ENCODE measurements around the gene CKB. TPM values are rescaled to one million over a fixed set of nuclear protein-coding genes. Genes with fewer than 3 reads are reported as not detected.

Gene CKB
- total RNA-seq, 2 experiments from 2014 or later = 3.4 to 4.0 TPM

DNA sequence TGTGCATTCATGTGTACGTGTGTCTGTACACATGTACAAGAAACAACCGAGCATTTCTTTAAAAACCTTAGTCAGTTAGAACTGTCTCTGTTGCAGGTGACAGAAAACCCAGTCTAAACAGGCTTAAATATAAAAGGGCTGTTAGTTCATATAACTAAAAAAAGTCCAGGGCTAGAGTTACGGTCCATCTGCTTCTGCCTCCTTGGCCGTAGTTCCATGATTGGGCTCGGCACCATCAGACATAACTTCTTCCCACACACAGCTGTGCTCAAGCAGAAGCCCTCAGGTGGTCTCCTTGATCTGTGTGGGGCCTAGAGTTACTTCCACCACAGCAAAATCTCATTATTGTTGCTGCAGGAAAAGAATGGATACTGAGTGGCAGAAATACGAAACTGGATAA, 34.6 kb downstream of the CKB start:
- Mint-ChIP-seq H3K27me3 (no peaks in the 10 kb centered on the region), H3K27ac (no peak overlapping the region), H3K9me3 (ENCODE audit: low read depth) (no peaks in the 10 kb centered on the region), H3K4me1 (no peaks in the 10 kb centered on the region), H3K4me3 (no peak overlapping the region), H3K36me3 (ENCODE audit: low read depth) (peaks cover 25% of the 10 kb centered on the region)
- no peak for ATAC-seq
- no peak for DNase-seq
- intact Hi-C loops (cut with DNase I, micrococcal nuclease) = no loop called here
- CTCF ChIA-PET = interaction anchor here (1.4 kb wide), 1 partner anchor 12 kb away, joined by 3 read pairs; no protein-coding TSS in a partner anchor
- POLR2A ChIA-PET = no interaction called here

DNA sequence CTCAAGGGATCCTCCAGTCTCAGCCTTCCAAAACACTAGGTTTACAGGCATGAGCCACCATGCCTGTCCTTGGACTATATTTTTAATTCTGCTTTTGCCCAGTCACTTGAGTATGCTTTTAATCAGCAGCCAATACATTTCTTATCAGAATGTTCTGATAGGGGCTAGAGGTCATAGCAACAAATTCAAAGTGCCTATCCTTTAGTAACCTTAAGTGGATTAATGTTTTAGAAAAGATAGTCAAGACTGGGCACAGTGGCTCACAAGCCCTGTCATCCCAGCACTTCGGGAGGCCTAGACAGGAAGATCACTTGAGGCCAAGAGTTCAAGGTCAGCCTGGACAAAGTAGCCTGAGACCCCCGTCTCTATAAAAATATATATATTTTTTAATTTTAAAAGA, 37.1 kb downstream of the CKB start:
- Mint-ChIP-seq H3K9me3 (ENCODE audit: low read depth) (no peaks in the 10 kb centered on the region), H3K36me3 (ENCODE audit: low read depth) (peaks cover 35% of the 10 kb centered on the region), H3K4me3 (no peak overlapping the region), H3K4me1 (peaks cover 7% of the 10 kb centered on the region), H3K27me3 (no peaks in the 10 kb centered on the region), H3K27ac (no peak overlapping the region)
- intact Hi-C loops (cut with DNase I, micrococcal nuclease) = no loop called here
- ATAC-seq = no peak
- DNase-seq = no peak
- CTCF ChIA-PET = interaction anchor here (0.7 kb wide), 1 partner anchor 60 kb away, joined by 4 read pairs; no protein-coding TSS in a partner anchor
- POLR2A ChIA-PET = no interaction called here

GRCh38 chr14:103483600-103483999, 39.0 kb downstream of the CKB start:
- intact Hi-C loops (cut with DNase I, micrococcal nuclease) = no loop called here
- ChIA-PET CTCF (no interaction called here), POLR2A (no interaction called here)
- H3K36me3 Mint-ChIP-seq (ENCODE audit: low read depth) = peaks cover 32% of the 10 kb centered on the region
- peak; percentile 12 for ATAC-seq
- no peak overlapping the region for H3K27ac Mint-ChIP-seq
- H3K27me3 Mint-ChIP-seq = no peaks in the 10 kb centered on the region
- H3K4me3 Mint-ChIP-seq = no peak overlapping the region
- H3K9me3 Mint-ChIP-seq (ENCODE audit: low read depth) = no peaks in the 10 kb centered on the region
- no peak for DNase-seq
- H3K4me1 Mint-ChIP-seq = peaks cover 17% of the 10 kb centered on the region

GRCh38 chr14:103480595-103480994, 42.0 kb downstream of the CKB start:
- Mint-ChIP-seq H3K27ac (peak overlapping the region; percentile 2), H3K9me3 (ENCODE audit: low read depth) (no peaks in the 10 kb centered on the region), H3K4me3 (no peak overlapping the region), H3K4me1 (peaks cover 17% of the 10 kb centered on the region), H3K27me3 (no peaks in the 10 kb centered on the region), H3K36me3 (ENCODE audit: low read depth) (peaks cover 37% of the 10 kb centered on the region)
- ATAC-seq = peak; percentile 83
- ChIA-PET CTCF (interaction anchor here (0.7 to 1.4 kb wide), 7 partner anchors 9 to 420 kb away, joined by 3 read pairs; no protein-coding TSS in a partner anchor), POLR2A (no interaction called here)
- intact Hi-C loops (cut with DNase I, micrococcal nuclease) = no loop called here
- no peak for DNase-seq

DNA sequence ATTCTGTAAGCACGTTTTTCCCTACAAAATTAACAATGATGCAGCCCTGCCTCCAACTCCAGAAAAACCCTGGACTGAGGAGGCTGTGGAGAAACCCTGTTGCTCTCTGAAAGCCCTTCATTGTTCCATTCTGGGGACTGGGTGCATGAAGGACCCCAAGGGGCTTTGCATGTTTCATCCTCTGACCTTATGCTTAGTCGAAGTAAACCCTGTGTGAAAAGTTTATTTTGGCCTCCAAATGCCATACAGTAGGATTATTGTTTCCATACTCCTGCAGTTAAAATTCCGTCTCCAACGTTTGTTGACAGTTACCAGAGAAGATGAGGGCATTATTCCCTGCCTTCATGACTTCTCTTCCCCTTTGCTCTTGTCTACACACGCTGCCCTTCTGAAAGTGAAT, 46.0 kb downstream of the CKB start:
- H3K9me3 Mint-ChIP-seq (ENCODE audit: low read depth) = no peaks in the 10 kb centered on the region
- ATAC-seq (no peak), DNase-seq (no peak)
- intact Hi-C loops (cut with DNase I, micrococcal nuclease) = no loop called here
- ChIA-PET CTCF (interaction anchor here (1.1 kb wide), 1 partner anchor 72 kb away, joined by 3 read pairs; no protein-coding TSS in a partner anchor), POLR2A (no interaction called here)
- H3K27me3 Mint-ChIP-seq = no peaks in the 10 kb centered on the region
- H3K4me3 Mint-ChIP-seq = no peak overlapping the region
- H3K27ac Mint-ChIP-seq = peak overlapping the region; percentile 42
- H3K4me1 Mint-ChIP-seq = peaks cover 17% of the 10 kb centered on the region
- H3K36me3 Mint-ChIP-seq (ENCODE audit: low read depth) = peaks cover 42% of the 10 kb centered on the region

GRCh38 chr14:103476065-103476464, 46.6 kb downstream of the CKB start:
- ChIA-PET POLR2A (no interaction called here), CTCF (no interaction called here)
- peak overlapping the region; percentile 10 for H3K27ac Mint-ChIP-seq
- ATAC-seq (no peak), DNase-seq (no peak)
- peaks cover 16% of the 10 kb centered on the region for H3K4me1 Mint-ChIP-seq
- no peaks in the 10 kb centered on the region for H3K9me3 Mint-ChIP-seq (ENCODE audit: low read depth)
- intact Hi-C loops (cut with DNase I, micrococcal nuclease) = no loop called here
- H3K36me3 Mint-ChIP-seq (ENCODE audit: low read depth) = peaks cover 42% of the 10 kb centered on the region
- no peaks in the 10 kb centered on the region for H3K27me3 Mint-ChIP-seq
- H3K4me3 Mint-ChIP-seq = no peak overlapping the region

GRCh38 chr14:103474893-103475292, 47.7 kb downstream of the CKB start:
- no peak for DNase-seq
- Mint-ChIP-seq H3K4me3 (no peak overlapping the region), H3K9me3 (ENCODE audit: low read depth) (no peaks in the 10 kb centered on the region), H3K4me1 (peaks cover 4% of the 10 kb centered on the region), H3K36me3 (ENCODE audit: low read depth) (peaks cover 42% of the 10 kb centered on the region), H3K27ac (no peak overlapping the region), H3K27me3 (no peaks in the 10 kb centered on the region)
- no peak for ATAC-seq
- POLR2A ChIA-PET = no interaction called here
- intact Hi-C loops (cut with DNase I, micrococcal nuclease) = no loop called here
- CTCF ChIA-PET = interaction anchor here (0.6 kb wide), 1 partner anchor 12 kb away, joined by 3 read pairs; no protein-coding TSS in a partner anchor

DNA sequence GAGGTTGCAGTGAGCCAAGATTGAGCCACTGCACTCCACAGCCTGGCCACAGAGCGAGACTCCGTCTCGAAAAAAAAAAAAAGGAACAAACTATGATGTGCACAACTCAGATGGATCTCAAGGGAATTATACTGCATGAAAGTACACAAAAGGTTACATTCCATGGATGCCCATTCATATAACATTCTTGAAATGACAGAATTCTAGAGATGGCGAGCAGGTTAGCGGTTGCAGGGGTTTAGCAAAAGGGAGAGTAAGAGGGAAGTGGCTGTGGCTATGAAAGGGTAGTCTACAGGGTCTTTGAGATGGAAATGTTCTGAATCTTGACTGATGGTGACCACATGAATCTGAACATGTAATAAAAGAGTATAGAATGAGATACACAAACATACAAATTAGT, 49.7 kb downstream of the CKB start:
- ChIA-PET CTCF (interaction anchor here (1.3 kb wide), 1 partner anchor 9 kb away, joined by 3 read pairs; no protein-coding TSS in a partner anchor), POLR2A (no interaction called here)
- Mint-ChIP-seq H3K36me3 (ENCODE audit: low read depth) (peaks cover 43% of the 10 kb centered on the region), H3K9me3 (ENCODE audit: low read depth) (no peaks in the 10 kb centered on the region), H3K4me3 (no peak overlapping the region), H3K27me3 (no peaks in the 10 kb centered on the region), H3K4me1 (no peaks in the 10 kb centered on the region), H3K27ac (peak overlapping the region; percentile 20)
- DNase-seq (no peak), ATAC-seq (no peak)
- intact Hi-C loops (cut with DNase I, micrococcal nuclease) = no loop called here

Other genes with a start within 250 kb of the CKB start
- gene EIF5, start 188.6 kb downstream of the CKB start, total RNA-seq = 100 to 1,000 TPM; 222 to 234 TPM
- gene MARK3, start 137.4 kb downstream of the CKB start, total RNA-seq = 10 to 100 TPM; 57.3 to 64.9 TPM
- gene TRMT61A, start 6.4 kb upstream of the CKB start, total RNA-seq = 1 to 10 TPM; 8.8 to 9.0 TPM
- 10 to 100 TPM; 24.2 to 25.1 TPM for gene BAG5, start 39.8 kb upstream of the CKB start, total RNA-seq
- 10 to 100 TPM; 39.6 to 41.7 TPM for gene COA8, start 40.1 kb upstream of the CKB start, total RNA-seq
- 100 to 1,000 TPM in 1 of 2 experiments, 10 to 100 TPM in 1; 97.4 to 113 TPM for gene KLC1, start 106.4 kb upstream of the CKB start, total RNA-seq
- gene XRCC3, start 192.6 kb upstream of the CKB start, total RNA-seq = 10 to 100 TPM; 43.7 to 46.9 TPM
- gene ZFYVE21, start 193.0 kb upstream of the CKB start, total RNA-seq = 10 to 100 TPM; 10.1 to 12.7 TPM